AG04449 (cell line): ENCODE measurements around the gene ZIM2.

Experiments
- CTCF ChIA-PET: fragments of 350-600 bp; formaldehyde crosslinking; extraction: SDS; loops from one replicate; lab custom pipeline; 2021; ENCODE audit warnings: antibody characterized with exemption; lab: Yijun Ruan, JAX
- POLR2A ChIA-PET: fragments of 400-600, 350-600 bp; formaldehyde crosslinking; extraction: SDS; loops from one replicate; lab custom pipeline; 2020; ENCODE audit warnings: antibody characterized with exemption, inconsistent platforms; lab: Yijun Ruan, JAX
- DNase-seq: peaks from one replicate; pipeline ENCODE4 v3.0.0-alpha.2; 2010; ENCODE audit warnings: low read depth, low spot score
- H3K4me3 ChIP-seq: 2 replicates; pipeline ENCODE4 v1.5.1; 2011; ENCODE audit warnings: low read depth, mild to moderate bottlenecking, control low read depth, low read length
- CTCF ChIP-seq: IDR thresholded peaks from one replicate; pipeline ENCODE4 v1.5.1; 2011; ENCODE audit warnings: mild to moderate bottlenecking, moderate library complexity, low read length, control low read depth, inconsistent platforms; ENCODE audit not compliant: insufficient read depth; ENCODE audit errors: missing control alignments

The ZIM2 gene

GRCh38 chr19:56760842-56761241 is 79.7 kb downstream of the ZIM2 start:
- POLR2A ChIA-PET, result no interaction called here
- TF ChIP-seq CTCF, result no peak
- CTCF ChIA-PET, result no interaction called here
- H3K4me3 ChIP-seq, result no peak overlapping the region
- DNase-seq, result no peak

GRCh38 chr19:56759531-56759930 is 81.0 kb downstream of the ZIM2 start:
- no peak overlapping the region for H3K4me3 ChIP-seq
- no peak for TF ChIP-seq CTCF
- ChIA-PET POLR2A (no interaction called here), CTCF (no interaction called here)
- DNase-seq, result no peak

- DNase-seq, result no peak
- no peak overlapping the region for H3K4me3 ChIP-seq
- POLR2A ChIA-PET, result no interaction called here
- CTCF ChIA-PET, result interaction anchor here (0.6 kb wide), 1 partner anchor 123 kb away, joined by 4 read pairs; no protein-coding TSS in a partner anchor
- no peak for TF ChIP-seq CTCF
These were observed 89.4 kb downstream of the ZIM2 start for GRCh38 chr19:56751078-56751489.

- DNase-seq, result no peak
- CTCF ChIA-PET, result no interaction called here
- POLR2A ChIA-PET, result no interaction called here
- H3K4me3 ChIP-seq, result no peak overlapping the region
- no peak for TF ChIP-seq CTCF
These were observed 89.9 kb downstream of the ZIM2 start for GRCh38 chr19:56750658-56751057.

GRCh38 chr19:56748378-56748777 is 92.1 kb downstream of the ZIM2 start:
- no peak for DNase-seq
- ChIA-PET CTCF (no interaction called here), POLR2A (no interaction called here)
- H3K4me3 ChIP-seq, result no peak overlapping the region
- no peak for TF ChIP-seq CTCF

GRCh38 chr19:56746367-56746766 is 94.2 kb downstream of the ZIM2 start:
- DNase-seq, result no peak
- no peak overlapping the region for H3K4me3 ChIP-seq
- ChIA-PET POLR2A (no interaction called here), CTCF (no interaction called here)
- TF ChIP-seq CTCF, result no peak
